RCC 7860 (cell line): ENCODE results near the gene RNF225.
"Not testable (repeated sequence)": the region's sequence is repeated elsewhere in the genome, so short reads cannot be mapped to it uniquely, and the experiment has no call there.

Experiments used
- DNase-seq: peaks from one replicate; pipeline ENCODE4 v3.0.0-alpha.2; 2015; ENCODE audit warnings: low spot score
- FAIRE-seq: peaks from 2 replicates; lab custom pipeline; 2012; peaks lifted over from hg19 to GRCh38; lab: Jason Lieb, UNC

Gene RNF225

GRCh38 chr19:58361900-58362271, 33.6 kb upstream of the RNF225 start:
- FAIRE-seq (no peak), DNase-seq (no peak)

- peak; percentile 39 for FAIRE-seq
Measured at GRCh38 chr19:58362272-58362994, 33.0 kb upstream of the RNF225 start, which contains the start of gene ZNF497. TSS of gene ZNF497 (minus strand) at chr19:58362751. CDS start at chr19:58357635, 5,116 bp downstream.

GRCh38 chr19:58364146-58364545, 31.3 kb upstream of the RNF225 start:
- DNase-seq = no peak
- no peak for FAIRE-seq

More at GRCh38 chr19:58362272-58362994, 33.0 kb upstream of the RNF225 start, which contains the start of gene ZNF497:
- peak; percentile 90 for DNase-seq

- DNase-seq (no peak), FAIRE-seq (no peak)
Measured at GRCh38 chr19:58366585-58367430, 28.6 kb upstream of the RNF225 start.

GRCh38 chr19:58367698-58368454, 27.6 kb upstream of the RNF225 start:
- FAIRE-seq (no peak), DNase-seq (no peak)

- FAIRE-seq (no peak), DNase-seq (no peak)
Measured at GRCh38 chr19:58368561-58369360, 26.7 kb upstream of the RNF225 start.

- FAIRE-seq (no peak), DNase-seq (no peak)
Measured at GRCh38 chr19:58372311-58373133, 22.9 kb upstream of the RNF225 start.

- FAIRE-seq (no peak), DNase-seq (no peak)
Measured at GRCh38 chr19:58374200-58374599, 21.3 kb upstream of the RNF225 start.

- not testable (repeated sequence) for FAIRE-seq, DNase-seq
Measured at GRCh38 chr19:58376724-58377123, 18.7 kb upstream of the RNF225 start.

GRCh38 chr19:58379246-58379645, 16.2 kb upstream of the RNF225 start:
- DNase-seq = no peak
- FAIRE-seq = no peak

GRCh38 chr19:58380037-58380661, 15.3 kb upstream of the RNF225 start:
- FAIRE-seq (no peak), DNase-seq (no peak)

GRCh38 chr19:58380662-58381459, 14.6 kb upstream of the RNF225 start, which contains the start of gene ZNF837:
TSS of gene ZNF837 (minus strand) at chr19:58381030. CDS start at chr19:58369332, 11,698 bp downstream.
- FAIRE-seq (peak; percentile 93), DNase-seq (peak; percentile 99)

GRCh38 chr19:58381460-58382212, 13.8 kb upstream of the RNF225 start:
- FAIRE-seq (no peak), DNase-seq (no peak)

- FAIRE-seq (no peak), DNase-seq (no peak)
Measured at GRCh38 chr19:58382997-58383603, 12.4 kb upstream of the RNF225 start.

GRCh38 chr19:58385313-58385890, 10.1 kb upstream of the RNF225 start:
- DNase-seq (no peak), FAIRE-seq (no peak)

- FAIRE-seq (no peak), DNase-seq (no peak)
Measured at GRCh38 chr19:58385891-58386575, 9.4 kb upstream of the RNF225 start.
